ENCODE measurements around the gene MS4A4E. TPM values are rescaled to one million over a fixed set of nuclear protein-coding genes. Genes with fewer than 3 reads are reported as not detected.

Gene MS4A4E
- total and polyA plus RNA-seq, 2 donors, result 0.84 to 0.90 TPM

DNA sequence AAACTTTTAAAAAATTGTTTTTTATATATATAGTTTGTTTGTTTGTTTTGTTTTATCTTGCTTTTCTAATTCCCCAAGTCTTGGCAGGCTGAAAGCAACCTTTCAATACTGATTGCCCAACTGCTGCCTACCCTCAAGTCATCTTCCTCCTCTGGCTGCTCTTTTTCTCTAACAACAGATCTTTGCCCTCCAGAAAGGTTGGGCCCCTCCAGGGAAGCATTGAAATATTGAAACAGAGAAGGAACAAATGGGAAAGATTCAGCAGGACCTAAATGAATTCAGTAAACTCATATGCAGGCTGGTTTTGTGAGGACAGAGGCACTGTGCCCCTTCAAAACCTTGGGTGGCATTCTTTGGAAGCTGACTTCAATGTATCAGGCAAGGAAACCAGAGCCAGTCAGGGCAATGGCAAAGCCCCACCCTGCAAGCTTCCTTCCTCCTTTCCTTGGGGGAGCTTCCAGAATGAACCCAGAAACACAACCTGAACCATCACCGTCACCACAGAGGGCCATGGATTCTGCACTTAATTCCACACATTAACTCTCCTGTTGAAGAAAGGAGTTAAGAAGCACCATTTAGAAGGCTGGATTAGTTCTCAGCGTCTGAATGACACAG, 59.2 kb downstream of the MS4A4E start:
- 50% methylated on average over 2 of the region's 2 CpGs for WGBS
- Histone ChIP-seq H3K4me1 (ENCODE audit: insufficient read depth) (no peaks in the 10 kb centered on the region), H3K36me3 (ENCODE audit: insufficient read depth) (no peaks in the 10 kb centered on the region), H3K27ac (ENCODE audit: low read depth) (no peak overlapping the region), H3K4me3 (ENCODE audit: low read depth, low read length) (no peak overlapping the region)
- no peak for DNase-seq (ENCODE audit: extremely low spot score)

- H3K27ac ChIP-seq (ENCODE audit: low read depth), result no peak within 1 kb of the TSS
- H3K4me3 ChIP-seq (ENCODE audit: low read depth, low read length), result no peak within 1 kb of the TSS
Measured at GRCh38 chr11:60182541-60183330, 60.2 kb downstream of the MS4A4E start, which contains the start of gene MS4A6A. MS4A6A (minus strand) TSS chr11:60183083; CDS start chr11:60181727, 1,356 bp downstream.

DNA sequence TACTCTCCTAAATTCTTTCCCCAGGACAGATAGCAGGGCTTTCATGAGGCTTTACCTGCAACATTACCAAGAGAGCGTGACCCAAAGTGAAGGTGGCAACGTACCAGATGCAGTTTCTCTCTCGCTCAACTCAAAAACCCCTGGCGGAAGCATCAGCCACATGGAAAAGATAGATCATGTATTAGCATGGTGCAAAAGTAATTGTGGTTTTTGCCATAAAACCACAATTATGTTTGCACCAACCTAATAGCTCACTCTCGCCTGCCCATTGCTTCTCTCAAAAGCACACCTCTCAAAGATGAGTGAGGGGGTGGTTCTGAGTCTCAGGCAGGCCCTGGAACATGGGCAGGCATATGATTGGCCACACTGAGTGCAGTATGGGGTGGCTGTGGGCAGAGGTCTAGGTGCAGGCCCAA, 67.1 kb downstream of the MS4A4E start:
- Histone ChIP-seq H3K4me1 (ENCODE audit: insufficient read depth) (no peaks in the 10 kb centered on the region), H3K4me3 (ENCODE audit: low read depth, low read length) (no peak overlapping the region), H3K27ac (ENCODE audit: low read depth) (no peak overlapping the region), H3K36me3 (ENCODE audit: insufficient read depth) (no peaks in the 10 kb centered on the region)
- 87% methylated on average over 5 of the region's 5 CpGs for WGBS
- DNase-seq (ENCODE audit: extremely low spot score), result no peak

More at GRCh38 chr11:60182541-60183330, 60.2 kb downstream of the MS4A4E start, which contains the start of gene MS4A6A:
- WGBS, result 74% methylated on average over 10 of the region's 10 CpGs
- Histone ChIP-seq H3K36me3 (ENCODE audit: insufficient read depth) (no peaks in the 10 kb centered on the region), H3K4me1 (ENCODE audit: insufficient read depth) (no peaks in the 10 kb centered on the region)
- no peak for DNase-seq (ENCODE audit: extremely low spot score)

GRCh38 chr11:60172011-60172410, 70.9 kb downstream of the MS4A4E start:
- no peaks in the 10 kb centered on the region for H3K4me1 ChIP-seq (ENCODE audit: insufficient read depth)
- DNase-seq (ENCODE audit: extremely low spot score), result no peak
- H3K36me3 ChIP-seq (ENCODE audit: insufficient read depth), result no peaks in the 10 kb centered on the region
- H3K4me3 ChIP-seq (ENCODE audit: low read depth, low read length), result no peak overlapping the region
- no peak overlapping the region for H3K27ac ChIP-seq (ENCODE audit: low read depth)

- no peak overlapping the region for H3K27ac ChIP-seq (ENCODE audit: low read depth)
- no peaks in the 10 kb centered on the region for H3K4me1 ChIP-seq (ENCODE audit: insufficient read depth)
- H3K36me3 ChIP-seq (ENCODE audit: insufficient read depth), result no peaks in the 10 kb centered on the region
- H3K4me3 ChIP-seq (ENCODE audit: low read depth, low read length), result no peak overlapping the region
- 90% methylated on average over 1 of the region's 1 CpG for WGBS
- no peak for DNase-seq (ENCODE audit: extremely low spot score)
Measured at GRCh38 chr11:60170566-60170965, 72.4 kb downstream of the MS4A4E start.

DNA sequence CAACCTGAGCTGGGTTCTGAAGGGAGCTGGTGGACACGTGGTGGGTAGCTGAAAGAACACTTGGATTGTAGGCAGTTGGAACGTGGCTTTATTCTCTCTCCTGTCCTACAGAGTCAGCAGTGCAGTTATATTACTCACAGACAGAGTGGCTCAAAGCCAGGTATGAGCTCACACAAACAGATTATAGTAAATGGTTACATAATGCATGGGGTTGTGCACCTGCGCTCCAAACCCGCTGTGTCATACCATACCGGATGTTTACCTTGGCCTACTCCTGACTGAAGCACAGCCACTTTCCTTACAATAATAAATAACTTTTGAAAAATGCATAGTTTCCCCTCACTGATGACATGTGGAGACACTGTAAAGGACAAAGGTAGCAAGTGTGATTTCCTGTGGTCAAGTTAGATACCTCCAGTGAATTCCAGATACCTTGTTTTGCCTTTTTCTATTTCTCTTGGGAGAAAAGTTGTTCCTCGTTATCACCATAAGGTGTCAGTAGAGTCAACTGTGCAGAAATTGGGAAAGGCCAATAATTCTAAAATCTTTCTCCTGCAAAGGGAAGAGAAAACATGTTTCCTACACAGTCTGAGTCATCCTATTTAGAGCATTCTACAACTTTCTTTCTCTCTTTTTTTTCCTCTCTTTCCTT, 73.5 kb downstream of the MS4A4E start:
- DNase-seq (ENCODE audit: extremely low spot score), result no peak
- 81% methylated on average over 6 of the region's 6 CpGs for WGBS
- H3K27ac ChIP-seq (ENCODE audit: low read depth), result no peak overlapping the region

DNA sequence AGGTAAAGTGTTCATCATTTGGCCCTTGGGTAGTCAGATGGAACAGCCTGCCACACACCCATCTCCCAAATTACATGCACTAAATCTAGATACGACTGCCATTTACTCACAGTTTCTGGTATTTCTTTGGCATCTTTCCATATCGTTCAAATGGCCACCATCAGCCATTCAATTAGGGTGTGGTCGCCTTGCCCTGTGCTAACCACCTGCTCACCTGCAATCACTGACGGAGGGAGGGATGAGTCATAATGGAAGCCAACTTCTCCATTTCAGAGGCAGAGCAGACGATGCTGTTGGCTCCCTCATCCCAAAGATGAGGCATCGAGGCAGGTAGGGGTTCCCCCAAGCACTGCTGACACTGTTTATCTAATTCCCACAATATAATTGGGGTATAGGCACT, 74.6 kb downstream of the MS4A4E start:
- 88% methylated on average over 6 of the region's 6 CpGs for WGBS
- no peak for DNase-seq (ENCODE audit: extremely low spot score)
- Histone ChIP-seq H3K4me1 (ENCODE audit: insufficient read depth) (no peaks in the 10 kb centered on the region), H3K36me3 (ENCODE audit: insufficient read depth) (no peaks in the 10 kb centered on the region), H3K27ac (ENCODE audit: low read depth) (no peak overlapping the region), H3K4me3 (ENCODE audit: low read depth, low read length) (no peak overlapping the region)

More for the DNA sequence above, 73.5 kb downstream of the MS4A4E start:
- Histone ChIP-seq H3K4me1 (ENCODE audit: insufficient read depth) (no peaks in the 10 kb centered on the region), H3K36me3 (ENCODE audit: insufficient read depth) (no peaks in the 10 kb centered on the region), H3K4me3 (ENCODE audit: low read depth, low read length) (no peak overlapping the region)

DNA sequence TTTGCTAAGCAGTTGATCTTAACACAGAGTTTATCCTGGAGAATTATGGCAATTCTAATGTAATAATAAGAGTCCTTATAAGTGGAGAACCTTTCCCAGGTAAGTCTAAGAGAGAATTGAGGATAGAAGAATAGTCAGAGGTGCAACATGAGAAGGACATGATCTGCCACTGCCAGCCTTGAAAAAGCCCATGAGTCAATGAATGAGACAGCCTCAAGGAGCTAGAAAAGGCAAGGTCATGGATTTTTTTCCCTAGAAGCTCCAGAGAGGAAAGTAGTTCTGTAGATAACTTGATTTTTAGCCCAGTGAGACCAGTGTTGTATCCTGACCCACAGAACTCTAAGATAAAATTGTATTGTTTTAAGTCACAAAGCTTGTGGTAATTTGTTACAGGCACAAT, 77.0 kb downstream of the MS4A4E start:
- H3K27ac ChIP-seq (ENCODE audit: low read depth), result no peak overlapping the region
- H3K4me3 ChIP-seq (ENCODE audit: low read depth, low read length), result no peak overlapping the region
- no peaks in the 10 kb centered on the region for H3K4me1 ChIP-seq (ENCODE audit: insufficient read depth)
- no peaks in the 10 kb centered on the region for H3K36me3 ChIP-seq (ENCODE audit: insufficient read depth)
- no peak for DNase-seq (ENCODE audit: extremely low spot score)

- 71% methylated on average over 2 of the region's 2 CpGs for WGBS
- H3K4me1 ChIP-seq (ENCODE audit: insufficient read depth), result no peaks in the 10 kb centered on the region
- H3K4me3 ChIP-seq (ENCODE audit: low read depth, low read length), result no peak overlapping the region
- no peaks in the 10 kb centered on the region for H3K36me3 ChIP-seq (ENCODE audit: insufficient read depth)
- no peak for DNase-seq (ENCODE audit: extremely low spot score)
- H3K27ac ChIP-seq (ENCODE audit: low read depth), result no peak overlapping the region
Measured at GRCh38 chr11:60165538-60165937, 77.4 kb downstream of the MS4A4E start.

- Histone ChIP-seq H3K36me3 (ENCODE audit: insufficient read depth) (no peaks in the 10 kb centered on the region), H3K27ac (ENCODE audit: low read depth) (no peak overlapping the region), H3K4me1 (ENCODE audit: insufficient read depth) (no peaks in the 10 kb centered on the region), H3K4me3 (ENCODE audit: low read depth, low read length) (no peak overlapping the region)
- WGBS, result 86% methylated on average over 1 of the region's 1 CpG
- no peak for DNase-seq (ENCODE audit: extremely low spot score)
Measured at GRCh38 chr11:60164550-60165075, 78.3 kb downstream of the MS4A4E start.

DNA sequence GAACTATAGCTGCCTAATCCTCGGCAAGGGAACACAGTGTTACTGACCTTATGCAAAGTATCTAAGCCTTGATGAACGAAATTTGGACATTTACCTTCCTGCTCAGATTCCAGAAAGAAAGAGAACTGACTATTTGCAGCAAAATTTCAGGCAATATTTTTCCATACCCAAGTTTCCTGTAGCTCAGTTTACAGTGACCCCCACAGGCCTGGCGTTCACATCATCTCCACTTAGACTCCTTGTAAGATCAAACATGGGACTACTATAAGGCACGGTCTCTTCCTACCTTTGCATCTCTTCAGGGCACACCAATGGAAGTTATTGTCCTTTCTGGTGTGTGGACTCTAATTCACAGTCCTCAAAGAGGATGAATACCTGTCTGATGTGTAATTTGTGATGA, 81.2 kb downstream of the MS4A4E start:
- 72% methylated on average over 4 of the region's 4 CpGs for WGBS
- Histone ChIP-seq H3K4me3 (ENCODE audit: low read depth, low read length) (no peak overlapping the region), H3K36me3 (ENCODE audit: insufficient read depth) (no peaks in the 10 kb centered on the region), H3K27ac (ENCODE audit: low read depth) (no peak overlapping the region), H3K4me1 (ENCODE audit: insufficient read depth) (no peaks in the 10 kb centered on the region)
- DNase-seq (ENCODE audit: extremely low spot score), result no peak

GRCh38 chr11:60161107-60161506, 81.8 kb downstream of the MS4A4E start:
- Histone ChIP-seq H3K4me1 (ENCODE audit: insufficient read depth) (no peaks in the 10 kb centered on the region), H3K4me3 (ENCODE audit: low read depth, low read length) (no peak overlapping the region), H3K36me3 (ENCODE audit: insufficient read depth) (no peaks in the 10 kb centered on the region), H3K27ac (ENCODE audit: low read depth) (no peak overlapping the region)
- DNase-seq (ENCODE audit: extremely low spot score), result no peak
- 59% methylated on average over 2 of the region's 2 CpGs for WGBS

- Histone ChIP-seq H3K4me1 (ENCODE audit: insufficient read depth) (no peaks in the 10 kb centered on the region), H3K27ac (ENCODE audit: low read depth) (no peak overlapping the region), H3K36me3 (ENCODE audit: insufficient read depth) (no peaks in the 10 kb centered on the region), H3K4me3 (ENCODE audit: low read depth, low read length) (no peak overlapping the region)
- DNase-seq (ENCODE audit: extremely low spot score), result no peak
- WGBS, result 42% methylated on average over 1 of the region's 1 CpG
Measured at GRCh38 chr11:60159868-60160267, 83.1 kb downstream of the MS4A4E start.

- Histone ChIP-seq H3K4me1 (ENCODE audit: insufficient read depth) (no peaks in the 10 kb centered on the region), H3K36me3 (ENCODE audit: insufficient read depth) (no peaks in the 10 kb centered on the region), H3K27ac (ENCODE audit: low read depth) (no peak overlapping the region), H3K4me3 (ENCODE audit: low read depth, low read length) (no peak overlapping the region)
- DNase-seq (ENCODE audit: extremely low spot score), result no peak
- WGBS, result 53% methylated on average over 2 of the region's 2 CpGs
Measured at GRCh38 chr11:60159284-60159683, 83.7 kb downstream of the MS4A4E start.
